Activated naive CD4-positive, alpha-beta T cell treated with anti-CD3 and anti-CD28 coated beads, Interleukin-2, amount 50 U/mL, for 24 hours (primary cell): Measurements from ENCODE around the gene SLC15A5.

Experiments
- H3K27ac Mint-ChIP-seq: one replicate; pipeline ENCODE4 v1.8.0; 2021; ENCODE audit warnings: mild to moderate bottlenecking, mixed read lengths
- H3K27me3 Mint-ChIP-seq: one replicate; pipeline ENCODE4 v1.8.0; 2021; ENCODE audit warnings: mixed read lengths
- H3K36me3 Mint-ChIP-seq: one replicate; pipeline ENCODE4 v1.8.0; 2021; ENCODE audit warnings: mixed read lengths
- H3K4me1 Mint-ChIP-seq: one replicate; pipeline ENCODE4 v1.8.0; 2021; ENCODE audit warnings: mixed read lengths
- H3K4me3 Mint-ChIP-seq: one replicate; pipeline ENCODE4 v1.8.0; 2021; ENCODE audit warnings: mild to moderate bottlenecking, mixed read lengths
- H3K9me3 Mint-ChIP-seq: one replicate; pipeline ENCODE4 v1.8.0; 2021; ENCODE audit warnings: mixed read lengths

SLC15A5 gene

GRCh38 chr12:16282081-16282480 is 4.6 kb upstream of the SLC15A5 start:
- Mint-ChIP-seq H3K27ac (no peak overlapping the region), H3K36me3 (no peaks in the 10 kb centered on the region), H3K9me3 (no peaks in the 10 kb centered on the region), H3K4me3 (no peak overlapping the region), H3K27me3 (no peaks in the 10 kb centered on the region), H3K4me1 (no peaks in the 10 kb centered on the region)

- H3K27ac Mint-ChIP-seq = no peak overlapping the region
- no peaks in the 10 kb centered on the region for H3K9me3 Mint-ChIP-seq
- H3K36me3 Mint-ChIP-seq = no peaks in the 10 kb centered on the region
- no peaks in the 10 kb centered on the region for H3K4me1 Mint-ChIP-seq
- H3K27me3 Mint-ChIP-seq = no peaks in the 10 kb centered on the region
- H3K4me3 Mint-ChIP-seq = no peak overlapping the region
Observed at GRCh38 chr12:16281157-16281556, 3.7 kb upstream of the SLC15A5 start.

GRCh38 chr12:16272222-16272621 is 5.3 kb downstream of the SLC15A5 start:
- Mint-ChIP-seq H3K27me3 (no peaks in the 10 kb centered on the region), H3K27ac (no peak overlapping the region), H3K36me3 (no peaks in the 10 kb centered on the region), H3K4me1 (no peaks in the 10 kb centered on the region), H3K4me3 (no peak overlapping the region), H3K9me3 (no peaks in the 10 kb centered on the region)

- Mint-ChIP-seq H3K9me3 (no peaks in the 10 kb centered on the region), H3K36me3 (no peaks in the 10 kb centered on the region)
Observed at GRCh38 chr12:16271062-16271461, 6.4 kb downstream of the SLC15A5 start.

GRCh38 chr12:16269946-16270345 is 7.5 kb downstream of the SLC15A5 start:
- H3K36me3 Mint-ChIP-seq = no peaks in the 10 kb centered on the region
- H3K27me3 Mint-ChIP-seq = no peaks in the 10 kb centered on the region
- no peak overlapping the region for H3K4me3 Mint-ChIP-seq
- H3K9me3 Mint-ChIP-seq = no peaks in the 10 kb centered on the region
- H3K4me1 Mint-ChIP-seq = no peaks in the 10 kb centered on the region
- no peak overlapping the region for H3K27ac Mint-ChIP-seq

More at GRCh38 chr12:16271062-16271461, 6.4 kb downstream of the SLC15A5 start:
- no peaks in the 10 kb centered on the region for H3K4me1 Mint-ChIP-seq
- H3K4me3 Mint-ChIP-seq = no peak overlapping the region
- H3K27me3 Mint-ChIP-seq = no peaks in the 10 kb centered on the region
- no peak overlapping the region for H3K27ac Mint-ChIP-seq

- no peaks in the 10 kb centered on the region for H3K27me3 Mint-ChIP-seq
- no peak overlapping the region for H3K4me3 Mint-ChIP-seq
- H3K36me3 Mint-ChIP-seq = no peaks in the 10 kb centered on the region
- H3K9me3 Mint-ChIP-seq = no peaks in the 10 kb centered on the region
- no peaks in the 10 kb centered on the region for H3K4me1 Mint-ChIP-seq
- no peak overlapping the region for H3K27ac Mint-ChIP-seq
Observed at GRCh38 chr12:16266085-16266484, 11.4 kb downstream of the SLC15A5 start.

- Mint-ChIP-seq H3K27ac (no peak overlapping the region), H3K4me3 (no peak overlapping the region), H3K4me1 (no peaks in the 10 kb centered on the region), H3K27me3 (no peaks in the 10 kb centered on the region), H3K9me3 (no peaks in the 10 kb centered on the region), H3K36me3 (no peaks in the 10 kb centered on the region)
Observed at GRCh38 chr12:16261944-16262475, 15.5 kb downstream of the SLC15A5 start.

- H3K36me3 Mint-ChIP-seq = no peaks in the 10 kb centered on the region
- no peak overlapping the region for H3K27ac Mint-ChIP-seq
- H3K4me1 Mint-ChIP-seq = no peaks in the 10 kb centered on the region
- no peak overlapping the region for H3K4me3 Mint-ChIP-seq
- H3K9me3 Mint-ChIP-seq = no peaks in the 10 kb centered on the region
- H3K27me3 Mint-ChIP-seq = no peaks in the 10 kb centered on the region
Observed at GRCh38 chr12:16260206-16260605, 17.3 kb downstream of the SLC15A5 start.

- H3K9me3 Mint-ChIP-seq = no peaks in the 10 kb centered on the region
Observed at GRCh38 chr12:16258963-16259362, 18.5 kb downstream of the SLC15A5 start.

GRCh38 chr12:16246264-16246663 is 31.2 kb downstream of the SLC15A5 start:
- Mint-ChIP-seq H3K27me3 (no peaks in the 10 kb centered on the region), H3K4me1 (no peaks in the 10 kb centered on the region), H3K27ac (no peak overlapping the region), H3K36me3 (no peaks in the 10 kb centered on the region), H3K9me3 (peaks cover 12% of the 10 kb centered on the region), H3K4me3 (no peak overlapping the region)

More at GRCh38 chr12:16258963-16259362, 18.5 kb downstream of the SLC15A5 start:
- no peak overlapping the region for H3K4me3 Mint-ChIP-seq
- H3K27ac Mint-ChIP-seq = no peak overlapping the region
- no peaks in the 10 kb centered on the region for H3K36me3 Mint-ChIP-seq
- no peaks in the 10 kb centered on the region for H3K4me1 Mint-ChIP-seq
- no peaks in the 10 kb centered on the region for H3K27me3 Mint-ChIP-seq

- Mint-ChIP-seq H3K9me3 (peaks cover 12% of the 10 kb centered on the region), H3K4me3 (no peak overlapping the region), H3K4me1 (no peaks in the 10 kb centered on the region), H3K36me3 (no peaks in the 10 kb centered on the region), H3K27me3 (no peaks in the 10 kb centered on the region), H3K27ac (no peak overlapping the region)
Observed at GRCh38 chr12:16245209-16245608, 32.3 kb downstream of the SLC15A5 start.

- Mint-ChIP-seq H3K9me3 (peaks cover 12% of the 10 kb centered on the region), H3K4me3 (no peak overlapping the region), H3K27me3 (no peaks in the 10 kb centered on the region), H3K27ac (no peak overlapping the region), H3K4me1 (no peaks in the 10 kb centered on the region), H3K36me3 (no peaks in the 10 kb centered on the region)
Observed at GRCh38 chr12:16243487-16244412, 33.7 kb downstream of the SLC15A5 start.

- no peak overlapping the region for H3K27ac Mint-ChIP-seq
- no peaks in the 10 kb centered on the region for H3K36me3 Mint-ChIP-seq
- H3K27me3 Mint-ChIP-seq = no peaks in the 10 kb centered on the region
- H3K4me1 Mint-ChIP-seq = no peaks in the 10 kb centered on the region
- no peak overlapping the region for H3K4me3 Mint-ChIP-seq
- H3K9me3 Mint-ChIP-seq = peaks cover 4% of the 10 kb centered on the region
Observed at GRCh38 chr12:16241346-16241745, 36.1 kb downstream of the SLC15A5 start.

- Mint-ChIP-seq H3K27ac (no peak overlapping the region), H3K4me1 (no peaks in the 10 kb centered on the region), H3K27me3 (no peaks in the 10 kb centered on the region), H3K4me3 (no peak overlapping the region), H3K36me3 (no peaks in the 10 kb centered on the region), H3K9me3 (no peaks in the 10 kb centered on the region)
Observed at GRCh38 chr12:16238661-16239060, 38.8 kb downstream of the SLC15A5 start.

GRCh38 chr12:16229676-16230075 is 47.8 kb downstream of the SLC15A5 start:
- Mint-ChIP-seq H3K9me3 (peaks cover 6% of the 10 kb centered on the region), H3K27ac (no peak overlapping the region), H3K36me3 (no peaks in the 10 kb centered on the region), H3K27me3 (no peaks in the 10 kb centered on the region), H3K4me1 (no peaks in the 10 kb centered on the region), H3K4me3 (no peak overlapping the region)

- Mint-ChIP-seq H3K27ac (no peak overlapping the region), H3K4me3 (no peak overlapping the region), H3K27me3 (no peaks in the 10 kb centered on the region), H3K36me3 (no peaks in the 10 kb centered on the region), H3K9me3 (peaks cover 6% of the 10 kb centered on the region), H3K4me1 (no peaks in the 10 kb centered on the region)
Observed at GRCh38 chr12:16228067-16228466, 49.4 kb downstream of the SLC15A5 start.
